PC-9 (cell line): Measurements from ENCODE around the gene OBSCN.

Experiments
- CTCF ChIP-seq: fragments of 200-600 bp; sonication (generic); conservative IDR thresholded peaks from 2 replicates; pipeline ENCODE4 v1.6.1; 2017; ENCODE audit warnings: mixed run types, antibody characterized with exemption, mild to moderate bottlenecking, moderate library complexity
- EZH2 ChIP-seq: fragments of 200-600 bp; sonication (generic); IDR thresholded peaks from 2 replicates; pipeline ENCODE4 v1.8.0; 2017; ENCODE audit warnings: antibody characterized with exemption, low read depth

- TF ChIP-seq CTCF (no peak), EZH2 (no peak)
These were observed 25.4 kb upstream of the OBSCN start for GRCh38 chr1:228182296-228183030.
